Measurements from ENCODE around the gene DNMBP.
"Not testable (repeated sequence)": the region's sequence is repeated elsewhere in the genome, so short reads cannot be mapped to it uniquely, and the experiment has no call there.

Gene DNMBP

DNA sequence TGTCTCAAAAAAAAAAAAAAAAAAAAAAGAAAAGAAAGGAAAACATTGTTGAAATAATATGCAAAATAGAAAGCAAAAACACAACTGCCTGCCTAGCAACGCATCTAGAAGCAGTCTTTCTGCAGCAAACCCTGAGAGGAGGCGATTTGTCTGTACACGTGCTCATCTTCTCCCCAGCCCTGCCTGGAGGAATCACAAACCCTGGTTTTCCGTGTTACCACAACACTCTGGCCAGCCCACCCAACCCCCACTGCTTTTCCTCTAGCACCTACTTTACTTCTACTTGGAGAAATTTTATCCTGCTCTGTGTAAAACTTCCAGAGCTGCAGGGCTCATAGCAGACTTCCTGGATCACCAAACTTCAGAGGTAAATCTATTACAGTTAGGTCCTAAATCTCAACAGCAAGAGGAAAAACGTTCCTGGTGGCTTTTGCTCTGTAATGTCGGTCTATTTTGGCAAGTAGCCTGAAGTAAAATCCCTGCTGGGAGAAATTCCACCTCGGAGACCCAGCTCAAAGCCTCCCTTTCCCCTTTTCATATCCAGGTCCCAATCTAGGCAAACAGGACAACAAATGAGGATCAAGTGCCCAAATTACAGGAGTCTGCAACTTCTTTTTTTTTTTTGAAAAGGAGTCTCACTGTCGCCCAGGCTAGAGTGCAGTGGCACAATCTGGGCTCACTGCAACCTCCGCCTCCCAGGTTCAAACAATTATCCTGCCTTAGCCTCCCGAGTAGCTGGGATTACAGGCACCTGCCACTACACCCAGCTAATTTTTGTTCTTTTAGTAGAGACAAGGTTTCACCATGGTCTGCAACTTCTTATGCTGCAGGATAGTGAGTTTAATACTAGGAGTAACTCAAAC lies 91.6 kb downstream of the DNMBP start:
- DNase-seq (ENCODE audit: low spot score) = no peak

DNA sequence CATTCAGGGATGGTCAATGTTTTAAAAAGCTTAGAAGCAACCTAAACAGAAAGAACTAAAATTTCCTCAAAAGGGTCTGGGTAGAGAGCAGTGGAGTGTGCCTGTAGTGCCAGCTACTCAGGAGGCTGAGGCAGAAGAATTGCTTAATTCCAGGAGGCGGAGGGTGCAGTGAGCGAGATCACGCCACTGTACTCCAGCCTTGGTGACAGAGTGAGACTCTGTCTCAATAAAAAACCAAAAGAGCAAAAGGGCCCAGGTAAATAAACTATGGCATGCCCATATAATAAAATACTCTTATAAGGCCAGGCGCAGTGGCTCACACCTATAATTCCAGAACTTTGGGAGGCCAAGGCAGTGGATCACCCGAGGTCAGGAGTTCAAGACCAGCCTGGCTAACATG lies 93.0 kb downstream of the DNMBP start:
- no peak for DNase-seq (ENCODE audit: low spot score)

DNA sequence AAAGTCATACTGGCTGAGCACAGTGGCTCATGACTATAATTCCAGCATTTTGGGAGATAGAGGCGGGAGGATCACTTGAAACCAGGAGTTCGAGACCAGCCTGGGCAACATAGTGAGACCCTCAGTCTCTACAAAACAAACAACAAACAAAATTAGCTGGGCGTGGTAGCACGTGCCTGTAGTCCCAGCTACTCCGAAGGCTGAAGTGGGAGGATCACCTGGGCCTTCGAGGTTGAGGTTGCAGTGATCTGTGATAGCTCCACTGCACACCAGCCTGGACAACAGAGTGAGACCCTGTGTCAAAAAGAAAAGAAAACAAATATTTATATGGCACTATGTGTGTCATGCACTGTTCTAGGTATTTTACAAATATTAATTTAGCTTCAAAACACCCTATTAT lies 94.3 kb downstream of the DNMBP start:
- no peak for DNase-seq (ENCODE audit: low spot score)

DNA sequence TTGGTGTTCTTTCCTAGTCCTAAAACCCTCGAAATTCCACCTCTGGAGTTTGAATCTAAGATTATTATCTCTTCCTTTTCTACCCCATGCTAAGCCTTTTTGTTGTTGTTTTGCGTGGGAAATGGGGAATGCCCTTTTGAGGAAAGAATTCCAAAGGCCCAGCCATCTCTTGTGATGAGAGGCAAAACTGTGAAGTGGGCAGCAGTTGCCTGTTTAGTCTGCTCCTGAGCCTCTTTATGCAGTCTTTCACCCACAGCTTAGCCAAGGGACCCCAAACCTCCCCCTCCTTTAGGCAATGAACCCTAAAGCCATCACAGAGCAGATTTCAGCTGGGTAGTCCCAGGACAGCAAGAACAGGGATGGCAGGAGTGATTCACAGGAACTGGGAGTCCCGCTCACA lies 95.5 kb downstream of the DNMBP start:
- DNase-seq (ENCODE audit: low spot score) = no peak

DNA sequence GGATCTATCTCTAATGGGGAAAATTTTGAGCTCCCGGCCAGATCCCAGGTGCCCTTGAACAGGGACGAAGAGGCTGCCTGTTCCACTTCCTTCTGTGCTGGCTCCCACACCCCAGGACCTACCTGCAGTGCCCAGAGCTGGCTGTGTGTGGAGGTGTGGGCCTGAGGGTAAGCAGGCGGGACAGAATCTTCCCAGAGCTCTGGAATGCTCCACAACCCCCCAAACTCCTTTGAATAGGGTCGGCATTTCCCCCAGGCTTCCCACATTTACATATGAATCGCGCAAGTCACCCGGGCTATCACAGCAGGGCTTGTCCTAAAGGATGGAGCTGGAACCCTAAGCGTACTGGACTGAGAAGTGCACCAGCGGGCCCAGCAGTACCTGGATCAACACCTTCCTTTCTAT lies 95.9 kb downstream of the DNMBP start:
- DNase-seq (ENCODE audit: low spot score) = no peak

DNA sequence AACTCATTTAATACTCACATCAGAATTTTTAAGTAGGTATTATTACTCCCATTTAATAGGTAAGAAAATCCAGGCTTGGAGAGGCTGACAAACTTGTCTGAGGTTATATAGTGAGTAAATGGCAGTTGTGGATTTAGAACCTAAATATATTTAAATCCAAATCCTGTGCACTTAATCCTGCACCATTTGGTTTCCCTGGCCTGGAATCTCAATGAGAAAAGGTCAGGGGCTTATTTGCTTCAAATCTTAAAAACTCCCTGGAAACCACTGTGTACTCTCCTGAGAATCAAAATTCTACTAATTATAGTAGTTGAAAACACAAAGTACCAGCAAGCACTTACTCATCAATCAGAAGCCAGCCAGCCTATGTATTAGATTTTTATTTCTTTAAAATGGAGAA lies 97.7 kb downstream of the DNMBP start:
- no peak for DNase-seq (ENCODE audit: low spot score)

DNA sequence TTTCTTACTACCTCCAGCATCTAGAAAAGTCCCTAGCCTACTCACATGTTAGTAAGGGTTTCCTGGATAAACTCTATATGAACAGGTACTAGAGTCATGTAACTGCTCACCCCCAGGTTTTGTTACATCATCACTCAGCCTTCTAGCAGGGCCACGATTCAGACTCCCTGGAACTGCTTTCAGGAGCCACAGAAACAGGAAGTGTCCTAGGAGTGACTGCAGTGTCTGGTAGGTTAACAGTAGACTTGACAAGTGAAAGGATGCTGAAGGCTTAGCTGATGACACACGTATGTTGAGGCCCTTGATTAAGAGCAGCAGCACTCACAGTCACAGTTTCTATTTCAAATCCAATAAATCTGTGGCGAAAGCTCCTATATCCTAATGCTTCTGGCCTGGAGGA lies 101.2 kb downstream of the DNMBP start:
- DNase-seq (ENCODE audit: low spot score) = no peak

DNA sequence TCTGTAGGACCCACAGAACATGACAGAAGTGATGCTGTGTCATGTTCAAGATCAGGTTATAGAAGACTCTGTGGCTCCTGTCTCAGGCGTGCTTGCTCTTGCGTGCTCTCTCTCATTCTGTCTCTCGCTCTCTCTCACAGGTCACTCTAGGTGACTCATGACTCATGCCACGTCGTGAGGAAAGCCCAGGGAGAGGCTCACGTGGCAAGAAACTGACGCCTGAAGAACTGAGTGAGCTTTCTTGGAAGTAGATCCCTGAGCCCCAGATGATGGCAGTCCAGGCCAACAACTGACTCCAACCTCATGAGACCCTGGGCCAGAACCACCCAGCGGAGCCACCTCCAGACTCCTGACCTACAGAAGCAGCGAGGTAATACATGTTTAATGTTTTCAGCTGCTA lies 103.3 kb downstream of the DNMBP start:
- DNase-seq (ENCODE audit: low spot score) = no peak

DNA sequence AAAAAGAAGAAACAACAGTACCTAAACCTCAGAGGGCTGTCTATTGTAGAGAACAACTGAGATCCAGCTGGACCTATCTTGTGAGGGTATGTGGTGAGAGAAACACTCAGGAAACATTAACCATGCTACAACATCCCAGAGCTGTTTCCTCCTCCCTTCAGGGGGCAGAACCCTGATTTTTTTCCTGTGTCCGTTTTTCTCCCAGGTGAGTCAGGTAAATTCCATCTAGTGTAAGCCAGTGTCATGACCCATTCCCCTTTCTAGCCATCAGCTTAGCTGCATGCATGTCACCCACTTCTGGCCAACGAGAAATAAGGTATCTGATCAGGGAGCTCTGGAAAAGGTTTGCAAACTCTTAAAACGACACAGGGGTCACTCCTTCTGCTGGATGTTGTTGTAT lies 103.8 kb downstream of the DNMBP start:
- no peak for DNase-seq (ENCODE audit: low spot score)

DNA sequence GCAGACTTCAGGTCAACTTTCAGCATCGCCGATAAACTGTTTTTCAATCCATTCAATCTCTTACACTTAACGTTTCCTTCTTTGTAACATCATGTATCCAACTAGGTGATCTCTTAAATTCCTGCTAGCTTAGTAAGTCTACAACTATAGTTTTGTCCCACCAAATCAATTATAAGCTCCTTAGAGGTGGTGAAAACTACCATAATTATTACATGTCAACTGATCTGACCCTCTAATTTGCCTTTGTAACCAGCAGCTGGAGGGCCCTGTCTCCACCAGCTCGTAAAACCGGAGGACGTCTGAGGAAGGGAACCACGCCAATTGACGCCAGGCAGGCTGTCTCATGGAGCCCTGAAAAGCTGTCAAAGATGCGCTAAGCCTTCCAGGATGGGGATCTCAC lies 113.9 kb downstream of the DNMBP start:
- no peak for DNase-seq (ENCODE audit: low spot score)

DNA sequence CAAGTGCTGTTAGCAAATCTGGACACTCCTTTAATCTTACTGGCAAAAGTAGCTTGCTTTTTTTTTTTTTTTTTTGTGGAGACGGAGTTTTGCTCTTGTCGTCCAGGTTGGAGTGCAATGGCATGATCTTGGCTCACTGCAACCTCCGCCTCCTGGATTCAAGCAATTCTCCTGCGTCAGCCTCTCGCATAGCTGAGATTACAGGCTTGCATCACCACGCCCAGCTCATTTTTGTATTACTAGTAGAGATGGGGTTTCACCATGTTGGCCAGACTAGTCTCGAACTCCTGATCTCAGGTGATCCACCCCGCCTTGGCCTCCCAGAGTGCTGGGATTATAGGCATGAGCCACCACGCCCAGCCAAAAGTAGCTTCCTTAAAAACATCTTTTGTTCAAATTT lies 114.7 kb downstream of the DNMBP start:
- not testable (repeated sequence) for DNase-seq (ENCODE audit: low spot score)

DNA sequence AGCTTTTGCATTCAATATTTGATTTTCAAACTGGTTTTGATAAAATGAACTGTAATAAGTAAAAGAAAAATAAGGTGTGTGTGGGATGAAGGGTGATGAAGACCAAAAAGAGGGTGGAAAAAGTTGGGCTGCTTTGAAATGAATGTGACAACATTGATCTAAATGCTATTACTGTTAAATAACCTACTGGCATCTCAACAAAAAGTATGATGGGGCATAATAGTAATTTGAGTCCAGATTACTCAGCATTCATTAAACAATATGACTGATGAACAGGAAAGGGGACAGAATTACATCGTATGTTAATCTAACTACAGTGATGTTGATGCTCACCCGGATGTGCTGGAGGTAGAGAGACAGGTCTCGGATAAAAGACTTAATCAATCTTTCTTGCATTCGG lies 115.1 kb downstream of the DNMBP start:
- no peak for DNase-seq (ENCODE audit: low spot score)

DNA sequence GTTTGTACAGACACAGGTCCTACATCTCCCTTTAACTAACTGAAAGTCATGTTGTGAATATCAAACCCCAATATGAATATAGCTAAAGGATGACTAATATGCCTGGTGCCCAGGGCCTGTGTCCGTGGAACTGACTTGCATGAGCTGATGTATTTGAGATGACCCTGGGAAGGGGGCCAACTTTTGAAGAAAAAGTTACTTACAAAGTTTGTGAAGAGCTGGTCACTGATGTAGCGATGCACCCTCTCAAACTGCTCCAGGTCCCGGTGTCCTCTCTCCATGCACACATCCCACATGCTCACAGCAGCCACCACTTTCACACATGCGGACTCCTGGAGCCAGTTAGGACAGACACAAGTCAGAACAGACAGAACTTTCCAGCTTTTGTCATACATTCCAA lies 121.1 kb downstream of the DNMBP start:
- DNase-seq (ENCODE audit: low spot score) = no peak

DNA sequence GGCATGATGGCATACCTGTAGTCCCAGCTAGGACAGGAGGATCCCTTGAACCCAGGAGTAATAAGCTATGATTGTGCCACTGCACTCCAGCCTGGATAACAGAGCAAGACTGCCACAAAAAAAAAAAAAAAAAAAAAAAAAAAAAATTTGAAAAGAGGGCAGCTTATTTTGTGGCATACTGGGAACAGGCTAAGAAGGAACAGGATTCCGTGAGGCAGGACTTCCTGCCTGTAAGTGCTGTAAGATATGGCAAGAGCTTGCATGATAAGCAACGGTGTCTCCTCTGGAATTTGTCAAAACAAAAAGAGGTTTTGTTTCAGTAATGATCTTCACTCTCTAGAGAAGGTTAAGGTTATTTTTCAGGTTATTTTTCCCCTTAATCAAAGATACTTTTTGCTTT lies 126.2 kb downstream of the DNMBP start:
- no peak for DNase-seq (ENCODE audit: low spot score)

DNA sequence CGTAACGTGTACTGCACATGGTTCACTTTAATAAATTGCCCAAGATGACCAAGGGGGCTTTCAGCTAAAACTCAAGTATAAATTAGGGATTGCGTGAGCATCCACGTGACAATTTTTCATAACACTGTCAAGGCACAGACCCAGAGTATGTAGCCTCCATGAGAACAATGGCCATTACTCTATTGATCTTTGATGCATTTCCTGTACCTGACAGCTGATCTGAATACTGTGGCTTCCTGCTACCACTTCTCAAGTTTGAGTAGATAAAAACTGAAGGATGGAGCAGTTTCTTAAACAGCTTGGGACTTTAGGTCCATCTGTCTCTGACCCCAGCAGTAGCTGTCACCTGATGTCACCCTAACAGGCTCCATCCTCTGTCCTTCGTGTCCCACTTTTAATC lies 128.4 kb downstream of the DNMBP start:
- peak; percentile 35 for DNase-seq (ENCODE audit: low spot score)

DNA sequence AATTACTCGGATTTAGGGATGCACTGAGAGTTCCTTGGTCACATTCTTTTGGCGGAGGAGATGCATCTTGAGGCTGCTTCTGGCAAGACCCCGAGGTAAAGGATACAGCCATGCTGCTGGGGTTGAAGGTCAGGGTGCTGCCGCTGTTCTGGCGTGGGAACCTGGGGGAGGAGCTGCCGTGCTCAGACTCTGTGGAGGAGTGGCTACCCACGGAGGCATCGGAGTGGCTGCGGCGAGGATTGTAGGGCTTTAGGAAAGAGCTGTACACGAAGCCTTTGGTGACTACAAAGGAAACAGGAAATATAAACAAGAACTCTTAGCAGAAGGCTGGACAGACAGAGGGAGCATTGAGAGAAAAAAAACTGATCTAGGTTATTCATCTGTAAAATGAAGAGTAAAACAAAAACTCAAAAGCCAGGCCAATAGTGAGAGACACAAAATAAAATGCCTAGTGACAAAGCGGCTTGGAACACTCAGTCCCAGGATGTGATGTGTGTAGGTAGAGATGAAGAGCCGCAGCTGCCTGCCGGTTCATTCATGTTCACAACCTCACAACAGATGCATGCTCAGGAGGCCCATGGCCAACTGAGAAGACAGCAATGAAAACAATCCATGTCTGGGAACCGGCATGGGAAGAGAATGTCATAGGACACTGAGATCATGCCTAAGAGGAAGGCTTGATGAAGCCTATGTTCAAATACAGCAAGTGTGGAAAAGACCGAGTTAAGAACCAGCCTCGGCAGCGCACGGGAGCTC lies 129.5 kb downstream of the DNMBP start:
- DNase-seq (ENCODE audit: low spot score) = peak; percentile 78

DNA sequence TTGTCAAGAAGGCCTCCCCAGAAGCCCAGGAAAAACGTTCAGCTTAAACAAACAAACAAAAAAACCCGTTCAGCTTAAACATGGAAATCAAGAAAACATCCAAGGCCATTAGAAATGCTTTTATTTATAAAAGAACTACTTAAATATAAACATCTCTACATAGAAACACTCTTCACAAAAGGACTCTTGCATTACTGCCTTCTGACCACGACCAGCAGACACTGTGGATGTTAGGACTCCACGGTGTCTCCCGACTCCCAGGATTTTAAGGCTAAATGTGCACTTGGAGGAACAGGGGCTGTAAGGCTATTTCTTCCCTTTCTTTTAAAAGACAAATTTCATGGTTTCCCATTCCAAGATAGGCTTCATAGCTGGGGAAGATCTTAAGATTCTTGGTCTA lies 134.3 kb downstream of the DNMBP start:
- no peak for DNase-seq (ENCODE audit: low spot score)

DNA sequence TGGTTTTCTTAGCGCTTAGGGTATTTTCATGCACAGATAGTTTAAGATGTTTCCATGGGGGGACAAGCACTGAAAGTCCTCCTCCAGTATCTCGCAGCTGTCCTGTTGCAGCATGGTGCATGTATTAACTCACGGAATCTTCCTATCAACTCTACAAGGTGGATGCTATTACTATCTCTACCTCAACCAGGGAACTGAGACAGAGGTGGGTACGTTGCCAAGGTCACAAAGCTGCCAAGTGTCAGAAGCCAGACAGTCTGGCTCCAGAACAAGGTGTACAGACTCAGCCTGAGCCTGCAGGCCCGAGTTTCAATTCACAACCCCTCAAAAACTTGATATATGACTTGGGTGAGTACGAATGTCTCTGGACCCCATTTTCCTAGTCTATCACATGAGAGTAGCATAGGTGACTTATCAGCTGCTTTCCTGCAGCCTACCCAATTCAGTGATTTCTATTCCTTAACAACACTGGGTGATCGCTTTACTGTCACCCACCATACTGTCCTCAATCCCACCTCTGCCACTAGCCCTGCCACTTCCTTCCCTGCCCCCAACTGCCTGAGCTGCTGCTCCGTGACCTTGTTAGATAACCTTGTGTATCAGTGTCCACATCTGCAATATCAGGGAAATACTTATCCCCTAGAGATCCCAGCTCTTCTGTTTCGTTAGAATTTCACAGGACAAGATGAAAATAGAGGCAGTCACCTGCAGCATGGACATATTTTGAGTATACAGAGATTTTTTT lies 135.2 kb downstream of the DNMBP start:
- DNase-seq (ENCODE audit: low spot score) = no peak

DNA sequence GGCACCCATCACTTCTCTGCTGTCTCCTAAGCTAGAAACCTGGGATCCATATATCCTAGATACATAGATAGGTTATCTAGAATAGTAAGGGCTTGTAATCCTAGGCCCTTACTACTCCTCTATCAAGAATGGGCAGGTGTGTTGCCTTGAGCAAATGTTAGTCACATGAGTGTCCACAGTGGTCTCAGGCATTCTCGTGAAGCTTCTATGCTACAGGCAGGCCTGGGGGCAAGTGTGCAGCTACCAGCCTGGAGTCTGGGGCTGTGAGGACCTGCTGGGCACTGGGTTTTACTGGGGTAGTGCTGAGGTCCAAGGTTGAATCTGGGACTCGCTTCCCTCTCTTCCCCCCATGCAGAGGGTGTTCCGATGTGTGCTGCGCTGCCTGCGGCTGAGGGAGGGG lies 135.9 kb downstream of the DNMBP start:
- DNase-seq (ENCODE audit: low spot score) = no peak

DNA sequence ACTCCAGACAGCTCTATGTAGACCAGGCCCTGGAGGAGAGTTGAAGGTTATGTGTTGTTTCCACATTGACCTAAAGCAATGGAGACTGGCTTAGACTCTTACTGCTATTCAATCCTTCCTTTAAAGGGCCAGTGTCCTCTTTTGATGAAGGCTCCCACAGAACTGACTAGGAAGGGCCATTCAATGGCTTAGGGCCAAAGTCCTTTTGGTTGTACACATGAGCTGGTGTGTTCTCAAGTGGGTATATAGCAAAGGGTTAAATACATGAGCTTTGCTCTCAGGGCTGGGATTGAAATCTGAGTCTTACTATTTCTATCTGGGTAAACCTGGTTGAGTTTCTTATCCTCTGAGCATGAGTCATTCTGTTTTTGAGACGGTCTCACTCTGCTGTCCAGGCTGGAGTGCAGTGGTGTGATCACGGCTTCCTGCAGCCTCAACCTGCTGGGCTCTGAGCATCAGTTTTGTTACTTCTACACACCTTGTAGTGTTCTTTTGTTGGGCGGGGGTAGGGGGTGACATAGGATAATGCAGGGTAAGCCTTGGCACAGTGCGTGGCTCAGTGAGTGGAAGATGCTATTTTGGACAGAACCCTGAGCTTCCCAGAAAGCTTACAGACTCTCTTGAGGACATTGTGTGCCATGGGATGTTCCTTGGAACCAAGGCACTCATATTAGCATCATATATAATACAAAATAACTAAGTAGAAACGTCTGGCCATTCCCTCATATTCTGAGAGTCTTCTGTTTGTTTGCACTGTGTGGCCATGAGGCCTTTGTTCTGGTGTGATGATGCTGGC lies 137.2 kb downstream of the DNMBP start:
- no peak for DNase-seq (ENCODE audit: low spot score)

DNA sequence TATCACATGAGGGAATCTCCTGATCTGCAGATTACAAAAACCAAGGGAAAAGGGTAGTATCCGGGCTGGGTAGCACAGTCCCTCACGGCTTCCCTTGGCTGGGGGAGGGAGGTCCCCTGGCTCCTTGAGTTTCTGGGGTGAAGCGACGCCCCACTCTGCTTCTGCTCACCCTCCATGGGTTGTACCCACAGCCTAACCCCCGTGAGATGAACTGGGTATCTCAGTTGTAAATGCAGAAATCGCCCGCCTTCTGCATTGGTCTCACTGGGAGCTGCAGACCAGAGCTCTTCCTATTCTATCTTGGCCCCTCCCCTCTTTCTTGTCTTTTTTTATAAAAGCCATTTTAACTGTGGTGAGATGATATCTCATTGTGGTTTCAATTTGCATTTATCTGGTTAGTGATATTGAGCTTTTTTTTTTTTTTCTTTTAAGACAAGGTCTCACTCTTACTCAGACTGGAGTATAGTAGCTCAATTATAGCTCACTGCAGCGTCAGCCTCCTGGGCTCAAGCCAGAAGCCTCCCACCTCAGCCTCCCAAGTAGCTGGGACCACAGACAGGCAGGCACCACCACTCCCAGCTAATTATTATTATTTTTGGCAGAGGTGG lies 139.5 kb downstream of the DNMBP start:
- DNase-seq (ENCODE audit: low spot score) = no peak
